Fibroblast of lung (primary cell): ENCODE data around the gene GTPBP6. TPM values are rescaled to one million over a fixed set of nuclear protein-coding genes. Genes with fewer than 3 reads are reported as not detected.

ENCODE experiments used
- DNase-seq, 2 donors: peaks; one replicate each; pipeline versions ENCODE4 v3.0.0 to v3.0.0-alpha.2; 2010; ENCODE audit warnings: low read depth in 2 of 2
- H2AFZ ChIP-seq: 2 replicates; pipeline ENCODE4 v1.5.1; 2012; ENCODE audit warnings: low read length, control low read depth, inconsistent platforms
- H3K27ac ChIP-seq: 2 replicates; pipeline ENCODE4 v1.5.1; 2011; ENCODE audit warnings: low read length, control low read depth; ENCODE audit not compliant: insufficient read depth
- H3K27me3 ChIP-seq: 2 replicates; pipeline ENCODE4 v1.5.1; 2011; ENCODE audit warnings: mild to moderate bottlenecking, low read length; ENCODE audit not compliant: control insufficient read depth, insufficient read depth
- H3K36me3 ChIP-seq: 2 replicates; pipeline ENCODE4 v1.5.1; 2011; ENCODE audit warnings: low read length; ENCODE audit not compliant: control insufficient read depth, insufficient read depth
- H3K4me1 ChIP-seq: 2 replicates; pipeline ENCODE4 v1.5.1; 2011; ENCODE audit warnings: low read length; ENCODE audit not compliant: control insufficient read depth, insufficient read depth; ENCODE audit errors: extremely low read depth
- H3K4me2 ChIP-seq: 2 replicates; pipeline ENCODE4 v1.5.1; 2011; ENCODE audit warnings: low read length, control low read depth; ENCODE audit not compliant: insufficient read depth; ENCODE audit errors: extremely low read depth
- H3K4me3 ChIP-seq, 4 experiments: fragments of 200-600 bp in 1 of 4; sonication (generic) in 1 of 4; replicated peaks in 1 of 4; 2 replicates each; pipeline ENCODE4 v1.5.1; 2011 to 2016; ENCODE audit warnings: low read length in 4 of 4, low read depth in 3 of 4, mild to moderate bottlenecking in 3 of 4, control low read depth in 2 of 4, inconsistent platforms in 1 of 4, mixed read lengths in 1 of 4; ENCODE audit not compliant: insufficient read depth in 1 of 4; ENCODE audit errors: control extremely low read depth in 1 of 4
- H3K79me2 ChIP-seq: 2 replicates; pipeline ENCODE4 v1.5.1; 2012; ENCODE audit warnings: mild to moderate bottlenecking, low read length, inconsistent platforms; ENCODE audit not compliant: control insufficient read depth, insufficient read depth
- H3K9ac ChIP-seq: 2 replicates; pipeline ENCODE4 v1.5.1; 2011; ENCODE audit warnings: mild to moderate bottlenecking, low read length, control low read depth; ENCODE audit not compliant: insufficient read depth
- H3K9me3 ChIP-seq: 2 replicates; pipeline ENCODE4 v1.5.1; 2012; ENCODE audit warnings: low read depth, low read length; ENCODE audit not compliant: control insufficient read depth, insufficient read depth
- H4K20me1 ChIP-seq: 2 replicates; pipeline ENCODE4 v1.5.1; 2011; ENCODE audit warnings: low read length; ENCODE audit not compliant: control insufficient read depth, insufficient read depth; ENCODE audit errors: extremely low read depth
- EZH2 ChIP-seq: IDR thresholded peaks from 2 replicates; pipeline ENCODE4 v1.5.1; 2012; ENCODE audit warnings: low read length, control low read depth, mild to moderate bottlenecking; ENCODE audit errors: missing control alignments
- polyA plus RNA-seq, 2 donors: library from polyadenylated mRNA; depleted of rRNA in 1 of 2; stranded (reverse) in 1 of 2; unstranded in 1 of 2; fragments of >200 nt; gene quantifications; 2 replicates each; pipeline ENCODE4 v1.2.1, GENCODE V29; 2011 to 2012; ENCODE audit warnings: missing spikeins in 1 of 2
- total RNA-seq: library from RNA; depleted of rRNA; stranded (reverse); fragments of >200 nt; gene quantifications from 2 replicates; pipeline ENCODE4 v1.2.1, GENCODE V29; 2014
- TF ChIP-seq, protein P1 (sequence below), 2 donors: IDR thresholded peaks in 1 of 2; conservative IDR thresholded peaks in 1 of 2; 1 replicate in 1 of 2; 2 replicates in 1 of 2; pipeline ENCODE4 v1.5.1; 2011 to 2012; ENCODE audit warnings: low read length in 2 of 2, control low read depth in 1 of 2, inconsistent platforms in 1 of 2, low read depth in 1 of 2, mild to moderate bottlenecking in 1 of 2

GTPBP6 gene
- total and polyA plus RNA-seq, 2 donors (not counting 1 experiment from before 2014, with no cell fraction given) = 15.4 to 46.1 TPM

GRCh38 chrX:314049-314448 is 4.5 kb downstream of the GTPBP6 start:
- Histone ChIP-seq H3K9ac (no peak overlapping the region), H3K36me3 (peaks cover 31% of the 10 kb centered on the region), H3K4me3 (no peak overlapping the region), H3K27ac (no peak overlapping the region), H3K4me2 (no peak overlapping the region), H3K27me3 (no peaks in the 10 kb centered on the region), H3K4me1 (no peaks in the 10 kb centered on the region), H3K79me2 (peaks cover 2% of the 10 kb centered on the region), H3K9me3 (no peaks in the 10 kb centered on the region), H2AFZ (no peak overlapping the region), H4K20me1 (no peaks in the 10 kb centered on the region)
- DNase-seq = no peak
- no peak for TF ChIP-seq EZH2
- TF ChIP-seq, protein P1, sequence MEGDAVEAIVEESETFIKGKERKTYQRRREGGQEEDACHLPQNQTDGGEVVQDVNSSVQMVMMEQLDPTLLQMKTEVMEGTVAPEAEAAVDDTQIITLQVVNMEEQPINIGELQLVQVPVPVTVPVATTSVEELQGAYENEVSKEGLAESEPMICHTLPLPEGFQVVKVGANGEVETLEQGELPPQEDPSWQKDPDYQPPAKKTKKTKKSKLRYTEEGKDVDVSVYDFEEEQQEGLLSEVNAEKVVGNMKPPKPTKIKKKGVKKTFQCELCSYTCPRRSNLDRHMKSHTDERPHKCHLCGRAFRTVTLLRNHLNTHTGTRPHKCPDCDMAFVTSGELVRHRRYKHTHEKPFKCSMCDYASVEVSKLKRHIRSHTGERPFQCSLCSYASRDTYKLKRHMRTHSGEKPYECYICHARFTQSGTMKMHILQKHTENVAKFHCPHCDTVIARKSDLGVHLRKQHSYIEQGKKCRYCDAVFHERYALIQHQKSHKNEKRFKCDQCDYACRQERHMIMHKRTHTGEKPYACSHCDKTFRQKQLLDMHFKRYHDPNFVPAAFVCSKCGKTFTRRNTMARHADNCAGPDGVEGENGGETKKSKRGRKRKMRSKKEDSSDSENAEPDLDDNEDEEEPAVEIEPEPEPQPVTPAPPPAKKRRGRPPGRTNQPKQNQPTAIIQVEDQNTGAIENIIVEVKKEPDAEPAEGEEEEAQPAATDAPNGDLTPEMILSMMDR (conservative IDR thresholded peaks at IDR 0.05 in 1 of 2, IDR thresholded peaks at IDR 0.05 in 1 of 2; ENCODE audit: low read depth in 1 of 2, low read length in 2 of 2) = no peak

DNA sequence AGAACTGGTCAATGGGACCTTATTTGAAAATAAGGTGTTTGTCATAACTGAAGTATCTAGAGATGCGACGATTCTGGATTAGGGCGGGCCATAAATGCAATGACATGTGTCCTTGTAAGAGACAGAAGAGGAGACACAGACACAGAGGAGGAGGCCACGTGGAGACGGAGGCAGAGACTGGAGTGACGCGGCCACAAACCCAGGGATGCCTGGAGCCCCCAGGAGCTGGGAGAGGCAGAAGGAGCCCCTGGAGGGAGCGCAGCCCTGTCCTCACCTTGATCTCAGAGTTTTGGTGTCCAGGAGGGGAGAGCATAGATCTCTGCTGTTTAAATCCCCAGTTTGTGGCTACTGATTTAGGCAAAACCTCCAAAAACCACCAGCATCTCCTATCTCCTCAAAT is 5.0 kb downstream of the GTPBP6 start:
- TF ChIP-seq, protein P1 (conservative IDR thresholded peaks at IDR 0.05 in 1 of 2, IDR thresholded peaks at IDR 0.05 in 1 of 2; ENCODE audit: low read depth in 1 of 2, low read length in 2 of 2) = no peak
- no peak for TF ChIP-seq EZH2
- no peak for DNase-seq
- H4K20me1 ChIP-seq = no peaks in the 10 kb centered on the region
- no peaks in the 10 kb centered on the region for H3K4me1 ChIP-seq
- no peaks in the 10 kb centered on the region for H3K27me3 ChIP-seq
- H2AFZ ChIP-seq = no peak overlapping the region
- peaks cover 2% of the 10 kb centered on the region for H3K79me2 ChIP-seq
- H3K9ac ChIP-seq = no peak overlapping the region
- no peak overlapping the region for H3K4me2 ChIP-seq
- no peak overlapping the region for H3K27ac ChIP-seq
- peaks cover 31% of the 10 kb centered on the region for H3K36me3 ChIP-seq
- H3K4me3 ChIP-seq = no peak overlapping the region
- H3K9me3 ChIP-seq = no peaks in the 10 kb centered on the region

GRCh38 chrX:312621-313331 is 5.8 kb downstream of the GTPBP6 start:
- Histone ChIP-seq H3K9me3 (no peaks in the 10 kb centered on the region), H3K36me3 (peaks cover 33% of the 10 kb centered on the region), H2AFZ (no peak overlapping the region), H3K4me2 (no peak overlapping the region), H4K20me1 (no peaks in the 10 kb centered on the region), H3K9ac (no peak overlapping the region), H3K27me3 (no peaks in the 10 kb centered on the region), H3K79me2 (peaks cover 2% of the 10 kb centered on the region), H3K27ac (no peak overlapping the region), H3K4me3 (no peak overlapping the region), H3K4me1 (no peaks in the 10 kb centered on the region)
- no peak for DNase-seq
- TF ChIP-seq, protein P1 (conservative IDR thresholded peaks at IDR 0.05 in 1 of 2, IDR thresholded peaks at IDR 0.05 in 1 of 2; ENCODE audit: low read depth in 1 of 2, low read length in 2 of 2) = no peak
- TF ChIP-seq EZH2 = no peak
